HFFc6 (cell line): ENCODE measurements around the gene YWHAQ. TPM values are rescaled to one million over a fixed set of nuclear protein-coding genes. Genes with fewer than 3 reads are reported as not detected.
"Not testable (repeated sequence)": the region's sequence is repeated elsewhere in the genome, so short reads cannot be mapped to it uniquely, and the experiment has no call there.

Experiments
- DNase-seq: peaks from one replicate; pipeline ENCODE4 v3.0.0-alpha.2; 2018
- H3K27ac Mint-ChIP-seq: 2 replicates; pipeline ENCODE4 v1.8.0; 2020; ENCODE audit warnings: mild to moderate bottlenecking, mixed read lengths
- H3K27me3 Mint-ChIP-seq: 2 replicates; pipeline ENCODE4 v1.8.0; 2021; ENCODE audit warnings: mild to moderate bottlenecking, moderate library complexity, mixed read lengths; ENCODE audit not compliant: insufficient read depth
- H3K36me3 Mint-ChIP-seq: 2 replicates; pipeline ENCODE4 v1.8.0; 2021; ENCODE audit warnings: low read depth, mixed read lengths
- H3K4me1 Mint-ChIP-seq: 2 replicates; pipeline ENCODE4 v1.8.0; 2020; ENCODE audit warnings: low read depth, mixed read lengths
- H3K4me3 Mint-ChIP-seq: 2 replicates; pipeline ENCODE4 v1.8.0; 2020; ENCODE audit warnings: mild to moderate bottlenecking, moderate library complexity, mixed read lengths
- H3K9me3 Mint-ChIP-seq: 2 replicates; pipeline ENCODE4 v1.8.0; 2020; ENCODE audit warnings: mild to moderate bottlenecking, mixed read lengths
- CTCF ChIP-seq: fragments of 200-600 bp; sonication (generic); IDR thresholded peaks from 2 replicates; pipeline ENCODE4 v1.5.0; 2021; ENCODE audit warnings: antibody characterized with exemption, mild to moderate bottlenecking
- total RNA-seq, 6 experiments: library from RNA; stranded (reverse); fragmentation: NEBNext Ultra II Directional; extraction: Animal tissue kit (Norgen Biotek cat#: 25700); gene quantifications; 2 replicates in 1 of 6; 3 replicates in 5 of 6; pipeline ENCODE4 v1.2.3, GENCODE V29; 2021

The YWHAQ gene
- total RNA-seq, 6 experiments from 2014 or later = 461 to 607 (median 548) TPM

- Mint-ChIP-seq H3K27me3 (no peaks in the 10 kb centered on the region), H3K36me3 (peaks cover 55% of the 10 kb centered on the region), H3K9me3 (no peaks in the 10 kb centered on the region), H3K4me1 (peaks cover 96% of the 10 kb centered on the region), H3K27ac (peak overlapping the region; percentile 71), H3K4me3 (no peak overlapping the region)
- DNase-seq = no peak
- no peak for TF ChIP-seq CTCF
These were observed 12.4 kb downstream of the YWHAQ start for GRCh38 chr2:9618410-9618809.

- Mint-ChIP-seq H3K27me3 (no peaks in the 10 kb centered on the region), H3K9me3 (no peaks in the 10 kb centered on the region), H3K36me3 (peaks cover 53% of the 10 kb centered on the region), H3K27ac (no peak overlapping the region), H3K4me1 (peaks cover 96% of the 10 kb centered on the region), H3K4me3 (no peak overlapping the region)
- TF ChIP-seq CTCF = no peak
- DNase-seq = no peak
These were observed 13.0 kb downstream of the YWHAQ start for GRCh38 chr2:9617749-9618148.

GRCh38 chr2:9617296-9617695 lies 13.5 kb downstream of the YWHAQ start:
- Mint-ChIP-seq H3K27me3 (no peaks in the 10 kb centered on the region), H3K9me3 (no peaks in the 10 kb centered on the region), H3K4me3 (no peak overlapping the region), H3K4me1 (peaks cover 98% of the 10 kb centered on the region), H3K27ac (peak overlapping the region; percentile 36; the same call in 1 of the 2 replicates), H3K36me3 (peaks cover 51% of the 10 kb centered on the region)
- no peak for TF ChIP-seq CTCF
- no peak for DNase-seq

- no peak overlapping the region for H3K4me3 Mint-ChIP-seq
- no peak overlapping the region for H3K27ac Mint-ChIP-seq
- H3K27me3 Mint-ChIP-seq = no peaks in the 10 kb centered on the region
- no peak for TF ChIP-seq CTCF
- H3K9me3 Mint-ChIP-seq = no peaks in the 10 kb centered on the region
- DNase-seq = no peak
- H3K36me3 Mint-ChIP-seq = peaks cover 52% of the 10 kb centered on the region
- H3K4me1 Mint-ChIP-seq = peaks cover 98% of the 10 kb centered on the region
These were observed 16.2 kb downstream of the YWHAQ start for GRCh38 chr2:9614562-9614961.

GRCh38 chr2:9613291-9613690 lies 17.5 kb downstream of the YWHAQ start:
- Mint-ChIP-seq H3K9me3 (no peaks in the 10 kb centered on the region), H3K36me3 (peaks cover 52% of the 10 kb centered on the region), H3K27me3 (no peaks in the 10 kb centered on the region), H3K27ac (peak overlapping the region; percentile 41), H3K4me3 (no peak overlapping the region; the same call in 1 of the 2 replicates), H3K4me1 (peaks cover 98% of the 10 kb centered on the region)
- TF ChIP-seq CTCF = no peak
- peak; percentile 76 for DNase-seq

GRCh38 chr2:9611549-9611912 lies 19.3 kb downstream of the YWHAQ start:
- peak; percentile 54; the same call in 1 of the 2 replicates for TF ChIP-seq CTCF
- not testable (repeated sequence) for DNase-seq, H3K27me3 Mint-ChIP-seq, H3K4me3 Mint-ChIP-seq, H3K9me3 Mint-ChIP-seq
- H3K27ac Mint-ChIP-seq = peak overlapping the region; percentile 73
- peaks cover 45% of the 10 kb centered on the region for H3K36me3 Mint-ChIP-seq
- peaks cover 93% of the 10 kb centered on the region for H3K4me1 Mint-ChIP-seq
